GM12878 (cell line): ENCODE results near the gene CDH20.

Source experiments
- BCL3 ChIP-seq: IDR thresholded peaks from 2 replicates; pipeline ENCODE4 v1.6.1; 2011; ENCODE audit warnings: borderline replicate concordance, low read depth, mild to moderate bottlenecking, moderate library complexity, low read length; ENCODE audit not compliant: insufficient read depth, poor library complexity, severe bottlenecking
- BCLAF1 ChIP-seq: fragments of 450-650 bp; IDR thresholded peaks from 2 replicates; pipeline ENCODE4 v1.6.1; 2017; ENCODE audit warnings: antibody characterized with exemption, mild to moderate bottlenecking, moderate library complexity
- BRCA1 ChIP-seq: IDR thresholded peaks from 2 replicates; pipeline ENCODE4 v1.6.1; 2011; ENCODE audit warnings: low read depth, low read length, improper control_type of control experiment
- CTCF ChIP-seq, 3 experiments: IDR thresholded peaks in 2 of 3; conservative IDR thresholded peaks in 1 of 3; 2 replicates each; pipeline ENCODE4 v1.5.1; 2011; ENCODE audit warnings: low read depth in 3 of 3, low read length in 3 of 3, mild to moderate bottlenecking in 3 of 3, control low read depth in 2 of 3, moderate library complexity in 2 of 3, inconsistent platforms in 1 of 3, mixed read lengths in 1 of 3; ENCODE audit not compliant: control insufficient read depth in 2 of 3, insufficient read depth in 1 of 3; ENCODE audit errors: extremely low read depth in 1 of 3
- E2F8 ChIP-seq: fragments of 450-650 bp; IDR thresholded peaks from 2 replicates; pipeline ENCODE4 v1.6.1; 2018; ENCODE audit warnings: mild to moderate bottlenecking, low read depth, moderate library complexity; ENCODE audit not compliant: partially characterized antibody
- EZH2 ChIP-seq: IDR thresholded peaks from 2 replicates; pipeline ENCODE4 v1.6.1; 2012; ENCODE audit warnings: low read depth, mild to moderate bottlenecking, control low read depth, inconsistent platforms, low read length, borderline replicate concordance; ENCODE audit not compliant: control insufficient read depth
- KDM1A ChIP-seq: fragments of 200-600 bp; sonication (generic); IDR thresholded peaks from 2 replicates; pipeline ENCODE4 v1.6.1; 2016; ENCODE audit warnings: borderline replicate concordance
- NFXL1 ChIP-seq: fragments of 450-650 bp; IDR thresholded peaks from 2 replicates; pipeline ENCODE4 v1.6.1; 2017; ENCODE audit warnings: antibody characterized with exemption, mild to moderate bottlenecking, borderline replicate concordance
- NRF1 ChIP-seq: conservative IDR thresholded peaks from 2 replicates; pipeline ENCODE4 v1.6.1; 2011; ENCODE audit warnings: mild to moderate bottlenecking, low read depth, low read length, improper control_type of control experiment
- SRF ChIP-seq, 2 experiments: IDR thresholded peaks; 2 replicates each; pipeline ENCODE4 v1.6.1; 2011; ENCODE audit warnings: low read depth in 2 of 2, low read length in 2 of 2, mild to moderate bottlenecking in 1 of 2, moderate library complexity in 1 of 2
- TAF1 ChIP-seq: IDR thresholded peaks from 2 replicates; pipeline ENCODE4 v1.6.1; 2011; ENCODE audit warnings: mild to moderate bottlenecking, low read depth, low read length, borderline replicate concordance
- ZNF592 ChIP-seq: fragments of 450-650 bp; IDR thresholded peaks from 2 replicates; pipeline ENCODE4 v1.6.1; 2017; ENCODE audit warnings: mild to moderate bottlenecking, moderate library complexity

- TF ChIP-seq ZNF592 (no peak), NRF1 (no peak), TAF1 (no peak), E2F8 (no peak), CTCF (IDR thresholded peaks at IDR 0.05 in 2 of 3, conservative IDR thresholded peaks at IDR 0.05 in 1 of 3; ENCODE audit: control insufficient read depth in 2 of 3, extremely low read depth in 1 of 3, insufficient read depth in 1 of 3, low read depth in 3 of 3, low read length in 3 of 3) (no peak), SRF (IDR thresholded peaks at IDR 0.05; ENCODE audit: low read depth in 2 of 2, low read length in 2 of 2) (no peak), BCLAF1 (no peak), BRCA1 (no peak), EZH2 (no peak), NFXL1 (no peak), KDM1A (no peak), BCL3 (no peak)
These were observed 269.6 kb downstream of the CDH20 start for GRCh38 chr18:61602836-61603235.
